BJ (cell line): ENCODE results near the gene NR2F1-AS1. TPM values are rescaled to one million over a fixed set of nuclear protein-coding genes. Genes with fewer than 3 reads are reported as not detected.

ENCODE experiments used
- CTCF ChIA-PET: fragments of 350-600 bp; formaldehyde crosslinking; extraction: SDS; loops from one replicate; lab custom pipeline; 2021; ENCODE audit warnings: antibody characterized with exemption, inconsistent platforms; lab: Yijun Ruan, JAX
- POLR2A ChIA-PET: fragments of 300-600 bp; sonication (Branson Sonifier 250); formaldehyde crosslinking; extraction: SDS; loops from one replicate; lab custom pipeline; 2021; ENCODE audit warnings: antibody characterized with exemption; lab: Charles Lee
- DNase-seq: peaks from one replicate; pipeline ENCODE4 v3.0.0-alpha.2; 2011; ENCODE audit warnings: low read depth
- H3K27me3 ChIP-seq: 2 replicates; pipeline ENCODE4 v1.6.0; 2011; ENCODE audit warnings: low read length; ENCODE audit not compliant: control insufficient read depth, insufficient read depth
- H3K36me3 ChIP-seq: 2 replicates; pipeline ENCODE4 v1.5.1; 2011; ENCODE audit warnings: low read length; ENCODE audit not compliant: control insufficient read depth, insufficient read depth
- H3K4me3 ChIP-seq: 2 replicates; pipeline ENCODE4 v1.5.1; 2011; ENCODE audit warnings: low read depth, mild to moderate bottlenecking, control low read depth, low read length
- CTCF ChIP-seq: IDR thresholded peaks from 2 replicates; pipeline ENCODE4 v1.5.1; 2011; ENCODE audit warnings: low read depth, mild to moderate bottlenecking, control low read depth, inconsistent platforms, low read length, moderate library complexity; ENCODE audit not compliant: insufficient read depth
- polyA plus RNA-seq: library from polyadenylated mRNA; depleted of rRNA; stranded (reverse); fragments of >200 nt; gene quantifications from 2 replicates; pipeline ENCODE4 v1.2.3, GENCODE V29; 2011

The NR2F1-AS1 gene
- polyA plus RNA-seq, 1 experiment: 13.7 TPM

GRCh38 chr5:93611273-93611975 lies 30.4 kb upstream of the NR2F1-AS1 start:
- ChIA-PET CTCF (interaction anchor here (1.0 to 1.7 kb wide), 2 partner anchors 9 to 190 kb away, joined by 3 to 6 read pairs; no protein-coding TSS in a partner anchor), POLR2A (no interaction called here)
- no peak for TF ChIP-seq CTCF
- no peak for DNase-seq
- peaks cover 25% of the 10 kb centered on the region for H3K27me3 ChIP-seq
- H3K36me3 ChIP-seq: no peaks in the 10 kb centered on the region
- no peak overlapping the region for H3K4me3 ChIP-seq

- Histone ChIP-seq H3K27me3 (peaks cover 25% of the 10 kb centered on the region), H3K36me3 (no peaks in the 10 kb centered on the region), H3K4me3 (no peak overlapping the region)
- ChIA-PET POLR2A (no interaction called here), CTCF (interaction anchor here (1.0 kb wide), 1 partner anchor 10 kb away, joined by 3 read pairs; no protein-coding TSS in a partner anchor)
- TF ChIP-seq CTCF: no peak
- no peak for DNase-seq
Observed at GRCh38 chr5:93610581-93611272, 29.7 kb upstream of the NR2F1-AS1 start.

- CTCF ChIA-PET: interaction anchor here (0.9 to 3.3 kb wide), 2 partner anchors 18 to 191 kb away, joined by 3 to 20 read pairs; no protein-coding TSS in a partner anchor
- Histone ChIP-seq H3K27me3 (peaks cover 28% of the 10 kb centered on the region), H3K36me3 (no peaks in the 10 kb centered on the region), H3K4me3 (no peak overlapping the region)
- TF ChIP-seq CTCF: no peak
- no peak for DNase-seq
- POLR2A ChIA-PET: no interaction called here
Observed at GRCh38 chr5:93609762-93610161, 28.7 kb upstream of the NR2F1-AS1 start.

- no peak overlapping the region for H3K4me3 ChIP-seq
- no peak for DNase-seq
- peaks cover 28% of the 10 kb centered on the region for H3K27me3 ChIP-seq
- no peak for TF ChIP-seq CTCF
- CTCF ChIA-PET: interaction anchor here (0.9 to 3.3 kb wide), 4 partner anchors 17 to 192 kb away, joined by 3 to 20 read pairs (median 3); no protein-coding TSS in a partner anchor
- H3K36me3 ChIP-seq: no peaks in the 10 kb centered on the region
- POLR2A ChIA-PET: no interaction called here
Observed at GRCh38 chr5:93608855-93609254, 27.8 kb upstream of the NR2F1-AS1 start.
